Measurements from ENCODE around the gene SRGAP2. TPM values are rescaled to one million over a fixed set of nuclear protein-coding genes. Genes with fewer than 3 reads are reported as not detected.
A peak's percentile ranks its signal among the peaks of the same experiment; 100 is the strongest.
"Not testable (repeated sequence)": the region's sequence is repeated elsewhere in the genome, so short reads cannot be mapped to it uniquely, and the experiment has no call there.

SRGAP2 gene
- 37.5 TPM for polyA plus RNA-seq (2013, experiment 1 of 2; ENCODE audit: insufficient read length)
- polyA plus RNA-seq (2013, experiment 2 of 2; ENCODE audit: insufficient read length): 29.2 TPM

DNA sequence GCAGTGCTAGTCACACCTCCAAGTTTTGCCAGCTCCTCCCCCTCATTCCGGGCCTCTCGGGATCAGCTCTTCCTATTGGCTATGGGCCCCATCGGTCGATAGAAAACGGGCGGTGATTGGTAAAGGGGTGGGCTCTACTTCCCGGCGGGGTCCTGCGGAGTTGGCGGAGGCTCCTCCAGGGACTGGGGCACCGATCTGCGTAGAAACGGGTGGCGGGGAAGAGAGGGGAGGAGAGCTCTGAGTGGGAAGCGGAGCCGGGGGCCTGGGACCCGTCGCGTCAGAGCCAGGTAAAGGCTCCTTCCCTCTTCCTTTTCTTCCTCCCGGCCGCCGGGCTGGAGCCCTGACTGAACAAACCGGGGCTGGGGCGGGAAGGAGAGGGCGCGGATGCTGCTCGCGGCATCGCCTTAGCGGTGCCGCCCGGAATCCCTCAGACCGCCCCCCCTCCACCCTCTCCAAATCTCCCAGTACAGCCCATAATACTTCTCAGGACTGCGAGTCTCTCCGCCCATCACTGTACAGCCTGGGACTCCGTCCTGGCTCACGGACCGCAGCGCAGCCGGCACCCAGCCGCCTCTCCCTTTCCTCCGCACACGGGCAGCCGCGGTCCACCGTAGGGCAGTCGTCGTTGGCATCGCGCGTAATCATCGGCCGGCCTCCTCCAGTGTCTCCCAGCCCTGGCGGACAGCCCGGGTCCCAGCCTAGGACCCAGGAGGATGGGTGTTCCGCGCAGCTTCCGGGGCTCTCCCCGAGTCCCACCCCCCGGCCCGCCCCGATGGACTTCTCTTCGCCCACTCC lies at the start of gene SRGAP2:
SRGAP2 (plus strand) TSS at position 178 of the 795 bp plus-strand sequence. CDS start 2,430 bp downstream, outside the sequence.
- peak; percentile 62 for DNase-seq

DNA sequence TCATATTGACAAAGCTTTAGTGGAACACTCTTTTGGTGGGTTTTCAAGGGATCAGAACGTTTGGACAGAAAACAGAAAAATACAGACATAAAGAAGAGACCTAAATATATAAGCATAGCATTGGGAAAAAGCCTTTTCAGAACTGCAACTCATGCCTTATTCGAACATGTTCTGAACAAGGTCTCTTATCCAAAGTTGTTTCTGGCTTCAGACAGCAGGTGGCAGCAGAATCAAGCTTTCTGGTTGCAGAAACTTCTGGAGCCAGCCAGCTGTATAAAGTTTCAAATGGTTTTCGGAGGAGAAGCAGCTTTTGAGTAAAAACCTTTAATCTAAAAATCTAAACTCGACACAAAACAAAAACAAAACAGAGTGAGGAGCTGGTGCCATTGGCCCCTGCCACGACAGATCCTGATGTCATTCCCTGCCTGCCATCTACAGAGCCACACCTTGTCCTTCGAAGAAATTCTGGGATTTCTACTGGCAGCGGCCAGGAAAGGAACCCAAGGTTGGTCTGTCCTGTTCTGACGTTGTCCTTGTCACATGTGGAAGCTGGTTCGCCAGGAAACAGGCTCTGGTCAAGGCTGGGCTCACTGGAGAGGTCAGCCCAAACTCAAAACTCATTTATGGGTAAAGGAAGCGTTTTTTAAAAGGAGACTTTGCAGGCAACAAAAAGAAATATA lies 35.9 kb upstream of the SRGAP2 start:
- not testable (repeated sequence) for DNase-seq

DNA sequence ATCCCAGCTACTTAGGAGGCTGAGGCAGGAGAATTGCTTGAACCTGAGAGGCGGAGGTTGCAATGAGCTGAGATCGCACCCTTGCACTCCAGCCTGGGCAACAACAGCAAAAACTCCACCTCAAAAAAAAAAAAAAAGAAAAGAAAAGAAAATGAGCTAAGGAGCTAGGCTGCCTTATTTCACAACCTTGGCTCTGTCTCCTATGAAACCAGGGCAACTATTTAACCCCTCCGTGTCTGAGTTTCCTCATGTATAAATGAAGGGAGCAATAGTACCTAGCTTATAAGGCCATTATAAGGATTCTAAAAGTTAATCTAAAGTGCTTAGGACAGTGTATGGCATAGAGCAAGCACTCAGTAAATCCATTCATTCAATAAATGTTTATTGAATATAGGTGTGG lies 33.5 kb upstream of the SRGAP2 start:
- not testable (repeated sequence) for DNase-seq

DNA sequence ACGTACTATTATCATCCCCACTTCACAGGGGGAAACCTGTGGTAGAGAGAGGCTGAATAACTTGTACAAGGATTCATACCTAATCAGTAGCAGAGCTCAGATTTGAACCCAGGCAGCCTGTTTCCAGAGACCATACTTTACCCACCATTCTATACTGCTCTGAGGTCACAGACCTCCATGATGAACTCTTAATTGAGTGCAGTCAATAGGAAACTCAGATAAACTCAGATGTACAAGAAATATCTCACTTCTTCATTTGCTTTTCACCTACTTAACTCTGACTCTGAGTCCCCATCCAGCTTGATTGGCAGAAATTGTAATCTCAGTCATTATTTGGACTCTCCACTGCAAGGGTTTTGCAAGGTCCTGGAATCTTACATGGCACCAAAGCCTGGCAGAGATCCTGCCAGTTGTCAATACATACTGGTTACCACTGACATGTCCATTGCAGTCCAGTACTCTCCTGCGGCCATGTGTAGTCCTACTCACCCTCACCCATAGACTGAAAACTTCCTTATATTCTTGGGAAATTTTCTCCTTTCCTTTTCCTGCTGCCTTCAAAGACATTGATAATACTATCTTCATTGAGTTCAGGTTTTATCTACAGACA lies 30.1 kb upstream of the SRGAP2 start:
- not testable (repeated sequence) for DNase-seq

DNA sequence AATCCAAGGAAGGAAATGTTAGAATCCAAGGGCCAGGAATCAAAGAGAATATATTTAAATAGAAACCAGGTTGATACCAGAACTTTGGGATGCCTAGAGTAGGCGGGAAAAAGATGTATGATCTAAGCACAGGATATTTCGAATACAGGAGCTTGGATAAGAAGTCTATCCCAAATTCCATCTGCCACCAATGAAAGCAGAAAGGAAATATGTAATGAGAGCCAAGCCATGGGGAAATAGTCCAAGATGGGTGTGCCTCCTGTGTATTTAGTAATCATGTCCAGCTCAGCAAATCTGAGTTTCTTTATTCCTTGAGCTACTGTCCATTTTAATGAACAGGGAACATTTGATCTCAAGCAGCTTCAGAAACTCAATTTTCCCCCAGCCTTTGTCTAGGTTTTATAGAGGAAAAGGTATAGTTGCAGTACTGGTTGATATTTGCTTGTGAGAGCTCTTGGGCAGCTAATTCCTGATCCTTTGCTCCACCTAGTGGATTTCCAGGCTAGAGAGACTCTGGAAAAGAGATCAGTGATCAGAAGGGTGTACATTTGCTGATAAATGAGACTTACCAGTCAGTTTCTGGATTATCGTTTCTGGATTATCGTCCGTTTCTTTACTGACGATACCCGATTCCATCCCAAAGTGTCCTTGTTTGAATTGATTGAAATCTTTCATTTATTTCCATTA lies 29.0 kb upstream of the SRGAP2 start:
- DNase-seq: peak; percentile 18

DNA sequence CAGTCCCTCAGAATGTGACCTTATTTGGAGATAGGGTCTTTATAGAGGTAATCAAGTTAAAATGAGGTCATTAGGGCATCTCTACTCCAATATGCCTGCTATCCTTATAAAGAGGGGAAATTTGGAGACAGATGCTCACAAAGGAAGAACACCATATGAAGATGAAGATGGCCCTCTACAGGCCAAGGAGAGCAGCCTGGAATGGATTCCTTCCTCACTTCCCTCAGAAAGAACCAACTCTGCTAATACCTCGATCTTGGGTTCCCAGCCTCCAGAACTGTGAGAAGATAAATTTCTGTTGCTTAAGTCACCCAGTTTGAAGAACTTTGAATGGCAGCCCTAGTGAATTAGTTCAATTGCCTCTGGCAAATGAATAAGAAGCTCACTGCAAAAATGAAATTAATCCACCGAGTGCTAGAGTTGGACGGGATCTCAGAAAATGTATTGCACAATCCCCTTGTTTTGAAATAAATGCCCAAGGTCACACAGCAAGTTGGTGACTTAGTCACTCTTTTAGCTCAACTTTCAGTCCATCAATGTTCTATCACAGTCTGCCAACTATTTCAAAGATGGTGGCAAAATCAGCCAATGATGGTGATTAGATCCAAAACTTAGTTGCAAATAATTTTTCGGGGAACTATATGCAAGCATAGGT lies 27.8 kb upstream of the SRGAP2 start:
- peak; percentile 2 for DNase-seq

DNA sequence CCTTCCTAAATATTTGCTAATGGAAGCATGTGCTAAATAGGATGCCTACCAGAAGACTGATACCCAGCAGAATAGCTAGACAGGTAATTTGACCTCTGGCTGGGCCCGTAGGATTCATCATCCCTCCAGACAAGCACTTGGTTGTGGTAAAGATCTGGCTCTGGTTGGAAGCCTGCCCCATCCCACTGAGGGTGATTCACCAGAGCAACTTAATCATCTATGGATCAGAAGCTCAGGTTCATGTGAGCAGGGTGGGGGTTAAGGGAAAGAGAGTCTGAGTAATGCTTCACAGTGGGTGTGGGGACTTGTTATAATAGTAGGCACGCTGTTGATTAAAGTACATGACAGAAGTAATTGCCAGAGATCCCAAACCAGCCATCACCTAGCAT lies 27.2 kb upstream of the SRGAP2 start:
- DNase-seq: not testable (repeated sequence)

DNA sequence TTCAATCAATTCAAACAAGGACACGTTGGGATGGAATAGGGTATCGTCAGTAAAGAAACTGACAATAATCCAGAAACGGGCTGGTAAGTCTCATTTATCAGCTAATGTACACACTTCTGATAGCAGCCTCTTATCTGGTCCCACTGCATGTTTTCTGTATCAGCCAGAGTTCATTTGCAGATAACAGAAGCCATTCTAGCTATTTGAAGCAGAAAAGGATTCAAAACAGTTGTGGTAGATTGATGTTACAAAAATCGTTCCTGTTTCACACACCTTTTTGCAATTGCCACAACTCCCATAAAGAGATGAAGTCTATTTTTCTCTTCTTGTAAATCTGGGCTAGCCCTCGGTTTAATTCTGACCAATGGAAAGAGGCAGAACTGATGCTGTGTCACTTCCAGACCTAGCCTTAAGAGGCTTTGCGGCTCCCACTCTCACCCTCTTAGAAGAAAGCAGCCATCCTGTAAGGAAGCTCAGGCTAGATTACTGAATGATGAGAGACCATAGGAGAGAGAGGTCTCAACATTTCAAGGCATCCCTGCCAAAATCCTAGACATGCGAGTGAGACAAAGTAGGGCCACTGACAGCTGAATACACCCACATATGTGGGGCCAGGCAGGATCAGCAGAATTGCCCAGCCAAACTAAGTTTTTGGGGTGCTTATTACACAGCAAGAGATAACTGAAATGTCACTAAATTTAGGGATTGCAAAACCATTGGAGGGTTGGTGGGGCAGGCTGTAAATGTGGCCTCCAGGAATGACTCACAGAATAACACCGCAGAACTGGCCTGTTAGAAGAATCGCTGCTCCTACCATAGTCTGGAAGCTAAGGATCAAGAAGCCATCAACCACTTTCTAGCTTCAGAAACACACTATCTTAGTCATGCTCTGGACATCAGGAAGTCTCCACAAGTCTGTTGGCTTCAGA lies 25.0 kb upstream of the SRGAP2 start:
- peak; percentile 44 for DNase-seq

DNA sequence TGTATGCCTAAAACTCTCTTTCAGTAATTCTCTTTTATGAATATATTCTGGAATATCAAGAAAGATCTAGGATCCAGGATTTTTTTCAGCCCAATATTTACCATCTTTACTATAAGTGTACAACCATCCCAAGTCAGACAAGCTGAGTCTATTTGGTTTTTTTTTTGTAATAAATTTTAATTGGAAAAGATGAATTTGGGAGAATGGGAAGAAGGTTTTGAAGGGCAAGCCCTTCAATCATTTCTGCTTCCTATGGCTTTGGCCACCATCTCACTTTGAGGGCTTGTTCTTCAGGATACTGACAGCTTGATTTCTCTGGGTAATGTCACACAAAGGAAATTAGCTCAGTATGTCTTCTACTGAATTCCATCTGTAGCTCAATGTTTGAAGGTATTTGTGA lies 23.7 kb upstream of the SRGAP2 start:
- DNase-seq: not testable (repeated sequence)

DNA sequence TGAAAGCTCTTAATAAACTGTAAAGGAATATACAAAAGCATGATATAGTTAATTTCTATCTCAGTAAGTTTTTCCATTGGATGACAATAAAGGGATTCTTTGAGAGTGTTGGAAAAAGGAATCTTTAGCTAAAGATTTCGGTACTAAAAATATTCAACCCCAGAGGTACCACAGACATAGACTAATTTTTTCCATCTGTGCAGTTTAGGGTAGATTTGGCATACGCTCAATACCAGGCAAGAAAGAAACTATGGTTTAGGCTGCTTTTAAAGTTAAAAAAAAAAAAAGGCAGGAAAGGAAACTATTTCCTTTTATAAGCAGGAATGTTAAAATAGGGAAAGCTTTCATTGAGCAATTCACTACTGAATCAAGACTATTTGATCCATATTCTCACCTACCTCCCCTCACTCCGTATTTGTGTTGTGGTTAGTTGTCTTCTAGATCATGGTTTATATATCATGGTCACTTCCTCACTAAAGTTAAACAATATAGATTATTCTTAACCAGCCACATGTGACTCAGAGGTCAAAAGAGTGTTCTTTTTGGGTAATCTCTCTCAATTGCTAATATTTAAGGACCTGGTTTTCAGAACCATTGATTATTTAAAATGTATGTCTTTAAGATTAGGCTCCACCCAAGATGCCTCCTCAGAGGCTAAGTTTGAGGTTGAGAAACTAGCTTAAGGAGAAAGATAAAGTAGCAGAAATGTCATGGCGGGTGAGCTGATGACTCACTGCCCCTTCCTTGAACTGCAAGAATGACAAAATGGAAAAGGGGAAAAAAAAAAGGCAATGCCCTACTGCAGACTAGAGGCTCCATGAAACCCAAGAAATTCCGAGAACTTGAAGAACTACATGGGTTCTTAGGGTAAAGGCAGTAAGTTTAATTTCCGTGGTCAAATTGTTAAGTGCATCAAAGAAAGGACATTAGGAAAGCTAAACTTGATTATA lies 20.7 kb upstream of the SRGAP2 start:
- peak; percentile 42 for DNase-seq

DNA sequence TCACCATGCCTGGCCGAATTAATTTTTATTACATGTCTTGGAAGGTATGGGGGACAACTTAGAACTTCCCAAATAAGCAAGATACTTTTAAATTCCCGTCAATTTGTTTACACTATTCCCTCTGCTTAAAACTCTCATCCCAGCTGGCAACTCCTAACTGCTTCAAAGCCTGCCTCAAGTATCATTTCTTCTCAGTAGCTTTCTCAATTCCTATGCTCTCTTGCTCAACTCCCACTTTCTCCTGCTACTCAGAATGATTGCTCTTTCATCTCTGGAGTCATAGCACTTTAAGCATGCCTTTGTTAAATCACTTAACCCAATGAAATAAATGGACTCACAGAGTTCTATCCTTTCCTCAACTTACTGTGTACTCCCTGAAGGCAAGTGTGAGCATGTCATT lies 19.6 kb upstream of the SRGAP2 start:
- DNase-seq: not testable (repeated sequence)

DNA sequence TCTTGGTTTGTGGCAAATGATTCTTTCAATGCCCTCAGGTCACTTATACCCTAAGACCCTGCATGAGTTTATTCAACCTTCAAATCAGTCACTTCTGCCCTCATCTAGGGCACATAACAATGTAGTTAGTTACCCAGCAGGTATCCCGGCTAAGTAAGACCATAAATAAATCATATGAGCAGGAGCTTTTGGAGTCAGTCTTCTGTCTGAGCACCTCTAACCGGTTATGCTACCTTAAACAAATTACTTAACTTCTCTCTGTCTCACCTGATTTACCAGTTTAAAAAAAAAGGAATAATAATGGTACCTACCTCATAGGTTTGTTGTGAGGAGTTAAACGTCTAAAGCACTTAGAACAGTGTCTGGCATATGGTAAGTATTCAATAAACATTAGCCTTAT lies 17.6 kb upstream of the SRGAP2 start:
- not testable (repeated sequence) for DNase-seq

DNA sequence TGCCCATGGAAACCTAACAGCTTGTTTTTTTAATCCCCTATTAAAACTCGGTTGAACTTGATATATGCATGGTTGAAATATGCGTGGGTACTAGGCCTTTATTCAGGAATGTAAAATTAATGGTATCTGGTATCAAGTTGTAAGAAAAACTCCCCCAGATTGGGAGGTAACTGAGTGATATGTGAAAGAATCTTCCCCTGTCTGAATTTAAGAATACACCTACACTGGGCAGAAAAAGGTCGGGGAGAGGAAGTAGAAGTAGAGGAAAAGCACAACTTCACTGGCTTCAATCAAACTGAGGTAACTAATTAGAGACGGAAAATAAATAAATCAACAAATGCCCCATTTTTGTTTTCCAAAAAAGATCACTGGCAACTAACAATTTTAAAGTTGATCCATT lies 16.5 kb upstream of the SRGAP2 start:
- not testable (repeated sequence) for DNase-seq

DNA sequence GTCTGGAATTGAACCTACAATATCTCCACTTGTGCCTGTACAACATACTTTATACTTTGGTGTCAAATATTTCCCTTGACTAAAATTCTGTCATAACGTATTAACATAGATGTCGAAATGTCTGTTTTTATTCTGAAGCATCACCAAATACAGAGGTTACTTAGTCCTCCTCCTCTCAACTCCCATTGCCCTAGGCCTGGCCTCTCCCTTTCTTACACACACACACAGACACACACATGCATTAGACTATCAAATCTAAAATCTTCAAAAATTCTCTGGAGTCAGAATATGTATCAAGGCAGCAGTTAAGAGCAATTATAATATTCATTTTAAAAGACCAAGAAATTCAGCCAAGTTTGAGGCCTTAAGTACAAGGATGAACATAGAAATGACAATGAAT lies 8.2 kb upstream of the SRGAP2 start:
- not testable (repeated sequence) for DNase-seq

DNA sequence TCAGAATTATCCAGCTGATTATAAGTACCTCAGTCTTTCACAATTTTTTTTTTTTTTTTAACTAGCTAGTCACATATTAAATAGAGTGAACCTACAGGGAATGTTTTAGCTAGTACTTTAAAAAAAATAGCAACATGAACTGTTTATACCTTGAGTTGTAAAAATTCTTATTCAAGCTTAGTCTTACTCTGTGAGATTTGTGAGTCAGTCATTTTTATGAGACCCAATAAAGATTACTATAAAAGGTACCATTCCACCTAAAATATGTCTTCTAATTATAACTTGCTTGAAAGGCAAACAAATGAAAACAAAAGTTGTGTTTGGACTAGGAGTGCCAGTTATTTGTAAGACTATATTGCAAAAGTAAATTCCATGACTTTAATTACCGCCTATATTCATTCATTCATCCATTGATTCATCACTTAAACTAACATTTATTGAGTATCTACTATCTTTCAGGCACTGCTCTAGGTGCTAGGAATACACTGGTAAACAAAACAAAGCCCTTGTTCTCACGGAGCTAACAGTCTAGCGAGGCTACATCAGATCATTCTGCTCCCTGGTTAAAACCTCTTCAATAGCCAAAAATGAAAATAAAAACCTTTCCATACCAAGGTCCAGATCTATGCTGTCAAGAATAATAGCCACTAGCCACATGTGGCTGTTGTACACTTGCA lies 6.5 kb upstream of the SRGAP2 start:
- not testable (repeated sequence) for DNase-seq

DNA sequence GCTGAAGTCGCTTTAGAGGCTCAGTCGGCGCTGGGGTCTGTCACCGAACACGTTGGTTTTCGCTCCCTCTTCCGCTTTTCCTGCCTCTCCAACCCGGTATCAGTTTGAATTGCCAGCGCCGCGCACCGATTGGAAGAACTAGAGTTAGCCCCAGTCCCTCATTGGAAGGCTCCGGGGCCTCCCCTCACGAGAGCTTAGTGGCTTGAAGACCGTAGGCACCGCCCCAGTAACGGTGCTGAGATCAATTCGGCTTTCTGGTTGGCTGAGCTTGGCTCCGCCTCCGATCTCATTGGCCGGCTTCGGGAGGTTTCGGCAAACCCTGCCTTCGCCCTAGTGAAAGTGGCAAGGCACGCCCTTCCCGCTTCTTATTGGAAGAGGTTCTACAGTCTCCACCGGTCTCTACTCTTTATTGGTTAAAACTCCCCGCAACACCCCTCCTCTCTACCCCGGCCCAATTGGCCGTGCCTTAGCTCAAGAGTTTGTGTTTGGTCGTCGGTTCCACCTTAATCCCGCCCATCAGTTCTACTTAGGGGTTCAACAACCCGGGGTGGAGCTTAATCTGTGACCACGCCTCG lies 465 bp upstream of the SRGAP2 start, which contains the start of gene FAM72A:
FAM72A (minus strand) TSS at position 51 of the 575 bp plus-strand sequence. CDS start 814 bp downstream, outside the sequence.
- DNase-seq: peak; percentile 100

DNA sequence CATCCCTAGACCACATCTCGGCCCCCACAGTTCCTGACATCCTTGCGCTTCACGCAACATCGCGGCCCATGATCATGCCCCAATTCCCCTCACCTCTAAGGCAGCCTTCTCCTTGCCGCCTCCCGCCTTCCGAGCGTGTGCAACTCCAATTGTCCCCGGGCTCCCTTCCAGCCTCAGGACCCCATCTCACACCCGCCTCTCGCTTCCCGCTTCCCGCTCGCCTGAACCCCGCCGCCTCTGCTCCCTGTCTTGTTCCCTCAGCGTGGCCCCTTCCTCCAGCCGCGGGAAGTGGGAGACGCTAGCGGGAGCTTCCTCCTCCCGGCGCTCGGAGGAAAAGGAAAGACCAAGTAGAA lies 794 bp downstream of the SRGAP2 start:
- not testable (repeated sequence) for DNase-seq

DNA sequence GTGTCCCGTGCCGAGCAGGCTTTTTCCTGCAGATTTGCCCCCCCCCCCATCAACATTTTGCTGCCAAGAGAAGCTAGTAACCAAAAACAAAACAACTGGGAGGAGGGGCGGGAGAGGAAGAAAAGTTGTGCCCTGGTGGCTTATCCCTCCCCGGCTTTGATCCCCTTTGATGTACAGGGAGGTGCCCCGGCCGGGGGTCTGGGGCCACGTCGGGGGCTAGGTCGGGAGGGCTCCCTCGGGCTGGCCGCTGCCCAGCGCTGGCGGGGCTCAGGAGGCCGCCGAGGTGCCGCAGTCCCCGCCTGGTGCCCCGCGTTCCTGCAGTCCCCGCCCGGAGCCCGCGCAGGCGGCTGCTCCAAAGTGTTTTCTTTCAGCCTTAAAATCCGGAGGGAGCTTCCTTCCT lies 1.5 kb downstream of the SRGAP2 start:
- peak; percentile 12 for DNase-seq

DNA sequence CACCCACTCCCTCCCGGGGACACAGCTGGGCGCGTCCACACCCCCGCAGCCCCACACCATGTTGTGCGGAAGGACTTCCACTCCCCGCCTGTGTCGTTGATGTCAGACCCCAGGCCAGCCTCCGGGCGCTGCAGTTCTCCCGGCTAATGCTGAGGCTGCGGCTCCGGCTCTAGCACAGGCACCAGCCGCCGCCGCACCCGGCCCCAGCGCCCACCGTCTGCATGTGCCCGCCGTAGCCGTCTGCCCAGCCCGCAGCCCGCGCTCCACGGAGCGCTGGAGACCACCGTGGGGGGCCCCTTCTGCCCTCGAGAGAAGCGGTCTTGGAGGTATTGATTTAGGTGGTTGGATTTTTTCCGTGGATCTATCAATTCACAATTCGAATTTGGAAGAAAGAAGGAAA lies 2.2 kb downstream of the SRGAP2 start:
- DNase-seq: not testable (repeated sequence)

Data from fibroblast of skin of back (primary cell).